ENCODE data around the gene VAV3.
"Not testable (repeated sequence)": the region's sequence is repeated elsewhere in the genome, so short reads cannot be mapped to it uniquely, and the experiment has no call there.

The VAV3 gene

GRCh38 chr1:107965110-107965991 lies at the start of gene VAV3:
Gene VAV3, minus strand, starts transcription at chr1:107965180. Its CDS starts 311 bp downstream, at chr1:107964869.
- DNase-seq, result peak; percentile 76

GRCh38 chr1:108012553-108012952 lies 47.6 kb upstream of the VAV3 start:
- DNase-seq, result no peak

GRCh38 chr1:108011295-108011694 lies 46.3 kb upstream of the VAV3 start:
- no peak for DNase-seq

GRCh38 chr1:108010581-108010980 lies 45.6 kb upstream of the VAV3 start:
- DNase-seq, result no peak

GRCh38 chr1:108009603-108010195 lies 44.7 kb upstream of the VAV3 start:
- DNase-seq, result no peak

GRCh38 chr1:108007531-108007930 lies 42.6 kb upstream of the VAV3 start:
- no peak for DNase-seq

- DNase-seq, result no peak
These were observed 42.1 kb upstream of the VAV3 start for GRCh38 chr1:108007070-108007469.

GRCh38 chr1:108004919-108005318 lies 39.9 kb upstream of the VAV3 start:
- DNase-seq, result not testable (repeated sequence)

- DNase-seq, result peak; percentile 94
These were observed 35.7 kb upstream of the VAV3 start for GRCh38 chr1:108000620-108001111.

- DNase-seq, result no peak
These were observed 35.2 kb upstream of the VAV3 start for GRCh38 chr1:108000184-108000583.

GRCh38 chr1:107997866-107998265 lies 32.9 kb upstream of the VAV3 start:
- DNase-seq, result no peak

- DNase-seq, result peak; percentile 76
These were observed 28.9 kb upstream of the VAV3 start for GRCh38 chr1:107993920-107994319.

- DNase-seq, result no peak
These were observed 27.4 kb upstream of the VAV3 start for GRCh38 chr1:107992347-107992746.

- peak; percentile 57 for DNase-seq
These were observed 26.5 kb upstream of the VAV3 start for GRCh38 chr1:107991371-107992066.

GRCh38 chr1:107990606-107991005 lies 25.6 kb upstream of the VAV3 start:
- DNase-seq, result no peak

- no peak for DNase-seq
These were observed 16.3 kb upstream of the VAV3 start for GRCh38 chr1:107981277-107981676.

GRCh38 chr1:107979926-107980325 lies 14.9 kb upstream of the VAV3 start:
- no peak for DNase-seq

GRCh38 chr1:107979088-107979487 lies 14.1 kb upstream of the VAV3 start:
- no peak for DNase-seq

- DNase-seq, result no peak
These were observed 11.9 kb upstream of the VAV3 start for GRCh38 chr1:107976836-107977235.

- no peak for DNase-seq
These were observed 11.5 kb upstream of the VAV3 start for GRCh38 chr1:107976431-107976830.

- DNase-seq, result no peak
These were observed 10.9 kb upstream of the VAV3 start for GRCh38 chr1:107975851-107976250.

GRCh38 chr1:107974090-107974489 lies 9.1 kb upstream of the VAV3 start:
- no peak for DNase-seq

- peak; percentile 71 for DNase-seq
These were observed 7.6 kb upstream of the VAV3 start for GRCh38 chr1:107972391-107973180.
